Activated T-cell treated with anti-CD3 and anti-CD28 coated beads, Interleukin-2, amount 50 U/mL, for 1 hour (primary cell): ENCODE measurements around the gene KLK14.
A peak's percentile ranks its signal among the peaks of the same experiment; 100 is the strongest.

ENCODE experiments used
- DNase-seq: peaks from one replicate; pipeline ENCODE4 v3.0.0-alpha.2; 2020

Gene KLK14

GRCh38 chr19:51082611-51083010, at the start of gene KLK14:
Gene KLK14 (minus strand): TSS chr19:51082887. CDS start chr19:51082614, 273 bp downstream.
- DNase-seq = no peak

GRCh38 chr19:51131780-51132680, 49.3 kb upstream of the KLK14 start:
- DNase-seq = no peak

- no peak for DNase-seq
Observed at GRCh38 chr19:51129716-51130115, 47.0 kb upstream of the KLK14 start.

GRCh38 chr19:51128227-51128626, 45.5 kb upstream of the KLK14 start:
- DNase-seq = peak; percentile 2

- DNase-seq = no peak
Observed at GRCh38 chr19:51127755-51128154, 45.1 kb upstream of the KLK14 start.

GRCh38 chr19:51127032-51127431, 44.3 kb upstream of the KLK14 start:
- no peak for DNase-seq

GRCh38 chr19:51125421-51126075, 42.9 kb upstream of the KLK14 start:
- no peak for DNase-seq

GRCh38 chr19:51124729-51125128, 42.0 kb upstream of the KLK14 start, which contains the start of gene SIGLEC9:
Gene SIGLEC9 (plus strand): TSS chr19:51124906. CDS start chr19:51124975, 69 bp downstream.
- DNase-seq = no peak

- no peak for DNase-seq
Observed at GRCh38 chr19:51124216-51124615, 41.5 kb upstream of the KLK14 start.

GRCh38 chr19:51123802-51124201, 41.1 kb upstream of the KLK14 start:
- no peak for DNase-seq

GRCh38 chr19:51123381-51123800, 40.7 kb upstream of the KLK14 start:
- DNase-seq = peak; percentile 32

GRCh38 chr19:51122112-51122981, 39.7 kb upstream of the KLK14 start:
- DNase-seq = no peak

- no peak for DNase-seq
Observed at GRCh38 chr19:51121257-51121656, 38.6 kb upstream of the KLK14 start.

- DNase-seq = no peak
Observed at GRCh38 chr19:51120160-51120559, 37.5 kb upstream of the KLK14 start.

GRCh38 chr19:51119611-51120010, 36.9 kb upstream of the KLK14 start:
- no peak for DNase-seq

- no peak for DNase-seq
Observed at GRCh38 chr19:51119101-51119500, 36.4 kb upstream of the KLK14 start.

GRCh38 chr19:51116736-51117286, 34.1 kb upstream of the KLK14 start:
- no peak for DNase-seq

GRCh38 chr19:51114087-51114729, 31.5 kb upstream of the KLK14 start:
- no peak for DNase-seq

- no peak for DNase-seq
Observed at GRCh38 chr19:51111606-51112005, 28.9 kb upstream of the KLK14 start.

- DNase-seq = no peak
Observed at GRCh38 chr19:51110666-51110971, 27.9 kb upstream of the KLK14 start.

- no peak for DNase-seq
Observed at GRCh38 chr19:51108805-51109146, 26.1 kb upstream of the KLK14 start.

GRCh38 chr19:51108066-51108804, 25.5 kb upstream of the KLK14 start, which contains the start of gene CTU1:
Gene CTU1 (minus strand): TSS chr19:51108409. CDS start chr19:51104569, 3,840 bp downstream.
- DNase-seq = peak; percentile 96
